Natural killer cell (primary cell): ENCODE results near the gene CGN. TPM values are rescaled to one million over a fixed set of nuclear protein-coding genes. Genes with fewer than 3 reads are reported as not detected.
A peak's percentile ranks its signal among the peaks of the same experiment; 100 is the strongest.

Source experiments
- ATAC-seq, 3 donors: fragments of 150-1000 bp in 2 of 3; fragments of 200-7000 bp in 1 of 3; cut with Tn5 transposase; 1 replicate in 1 of 3; 2 replicates in 2 of 3; pipeline ENCODE4 v1.10.0; 2021; ENCODE audit warnings: mild to moderate bottlenecking in 2 of 3, moderate library complexity in 2 of 3
- DNase-seq, 2 donors: peaks; one replicate each; pipeline versions ENCODE4 v3.0.0 to v3.0.0-alpha.2; 2013 to 2021; ENCODE audit warnings: mixed read lengths in 1 of 2
- H3K27ac ChIP-seq: one replicate; pipeline ENCODE4 v1.5.1; 2013; ENCODE audit warnings: mild to moderate bottlenecking, low read length
- H3K27me3 ChIP-seq: one replicate; pipeline ENCODE4 v1.6.1; 2013; ENCODE audit warnings: low read length; ENCODE audit not compliant: control insufficient read depth, insufficient read depth
- H3K36me3 ChIP-seq: one replicate; pipeline ENCODE4 v1.6.1; 2013; ENCODE audit warnings: low read length; ENCODE audit not compliant: control insufficient read depth, insufficient read depth
- H3K4me1 ChIP-seq: one replicate; pipeline ENCODE4 v1.6.1; 2013; ENCODE audit warnings: low read length; ENCODE audit not compliant: control insufficient read depth, insufficient read depth
- H3K4me3 ChIP-seq: one replicate; pipeline ENCODE4 v1.5.1; 2013; ENCODE audit warnings: low read length
- H3K9me3 ChIP-seq: one replicate; pipeline ENCODE4 v1.6.1; 2013; ENCODE audit warnings: low read length; ENCODE audit not compliant: control insufficient read depth, insufficient read depth
- H3K27ac Mint-ChIP-seq, 2 donors: one replicate each; pipeline ENCODE4 v1.8.0; 2022; ENCODE audit warnings: mild to moderate bottlenecking in 2 of 2, mixed read lengths in 2 of 2, moderate library complexity in 1 of 2
- H3K27me3 Mint-ChIP-seq, 2 donors: one replicate each; pipeline ENCODE4 v1.8.0; 2022; ENCODE audit warnings: low read depth in 2 of 2, mixed read lengths in 2 of 2
- H3K36me3 Mint-ChIP-seq: one replicate; pipeline ENCODE4 v1.8.0; 2022; ENCODE audit warnings: mixed read lengths
- H3K4me1 Mint-ChIP-seq, 2 donors: one replicate each; pipeline ENCODE4 v1.8.0; 2022; ENCODE audit warnings: mixed read lengths in 2 of 2
- H3K4me3 Mint-ChIP-seq: one replicate; pipeline ENCODE4 v1.8.0; 2022; ENCODE audit warnings: mild to moderate bottlenecking, moderate library complexity, mixed read lengths
- H3K9me3 Mint-ChIP-seq, 2 donors: one replicate each; pipeline ENCODE4 v1.8.0; 2022; ENCODE audit warnings: mixed read lengths in 2 of 2
- WGBS: methylation state at CpG from one replicate; pipeline ENCODE4 v1.1.7; 2013; ENCODE audit warnings: missing lambda C conversion rate; ENCODE audit not compliant: insufficient coverage; 5-methylcytosine and 5-hydroxymethylcytosine counted together
- intact Hi-C: fragments of 100-400 bp; cut with micrococcal nuclease; formaldehyde crosslinking; loops from one replicate; pipeline ENCODE4 v1.14.2; 2022
- total RNA-seq, 4 donors: library from RNA; stranded (reverse); fragments of 120-200 nt in 1 of 4; gene quantifications; one replicate each; pipeline versions ENCODE4 v1.2.3 to v1.2.4, GENCODE V29; 2013 to 2022
- TF ChIP-seq, protein P1 (sequence below): fragments of 200-600 bp; IDR thresholded peaks from one replicate; pipeline ENCODE4 v1.8.0; 2022; ENCODE audit warnings: antibody characterized with exemption

CGN gene
- total RNA-seq, 3 donors from 2014 or later (not counting 1 experiment from before 2014, with no cell fraction given), result 0.07 to 0.80 TPM; not detected in 1

DNA sequence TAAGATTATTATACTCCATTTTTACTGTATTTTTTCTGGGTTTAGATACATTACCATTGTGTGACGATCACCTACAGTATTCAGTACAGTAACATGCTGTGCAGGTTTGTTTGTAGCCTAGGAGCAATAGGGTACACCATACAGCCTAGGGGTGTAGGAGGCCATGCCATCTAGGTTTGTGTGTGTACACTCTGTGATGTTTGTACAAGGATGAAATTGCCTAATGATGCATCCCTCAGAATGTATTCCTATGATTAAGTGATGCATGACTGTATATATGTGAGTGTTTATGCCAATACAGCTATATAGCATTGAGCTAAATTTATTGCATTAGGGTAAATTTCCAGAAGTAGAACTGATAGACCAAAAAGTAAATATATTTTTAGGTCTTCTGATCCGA is 52.2 kb downstream of the CGN start:
- peaks cover 8 to 11% of the 10 kb centered on the region in 2 donors for H3K27me3 Mint-ChIP-seq
- no peak overlapping the region for H3K27ac Mint-ChIP-seq
- Histone ChIP-seq H3K4me3 (no peak overlapping the region), H3K27ac (no peak overlapping the region), H3K4me1 (no peaks in the 10 kb centered on the region), H3K9me3 (no peaks in the 10 kb centered on the region), H3K27me3 (no peaks in the 10 kb centered on the region), H3K36me3 (no peaks in the 10 kb centered on the region)
- intact Hi-C loops, result no loop called here
- H3K4me1 Mint-ChIP-seq, result no peaks in the 10 kb centered on the region
- no peaks in the 10 kb centered on the region for H3K36me3 Mint-ChIP-seq
- H3K4me3 Mint-ChIP-seq, result no peak overlapping the region
- ATAC-seq (no peak), DNase-seq (no peak)
- H3K9me3 Mint-ChIP-seq, result no peaks in the 10 kb centered on the region
- TF ChIP-seq, protein P1, sequence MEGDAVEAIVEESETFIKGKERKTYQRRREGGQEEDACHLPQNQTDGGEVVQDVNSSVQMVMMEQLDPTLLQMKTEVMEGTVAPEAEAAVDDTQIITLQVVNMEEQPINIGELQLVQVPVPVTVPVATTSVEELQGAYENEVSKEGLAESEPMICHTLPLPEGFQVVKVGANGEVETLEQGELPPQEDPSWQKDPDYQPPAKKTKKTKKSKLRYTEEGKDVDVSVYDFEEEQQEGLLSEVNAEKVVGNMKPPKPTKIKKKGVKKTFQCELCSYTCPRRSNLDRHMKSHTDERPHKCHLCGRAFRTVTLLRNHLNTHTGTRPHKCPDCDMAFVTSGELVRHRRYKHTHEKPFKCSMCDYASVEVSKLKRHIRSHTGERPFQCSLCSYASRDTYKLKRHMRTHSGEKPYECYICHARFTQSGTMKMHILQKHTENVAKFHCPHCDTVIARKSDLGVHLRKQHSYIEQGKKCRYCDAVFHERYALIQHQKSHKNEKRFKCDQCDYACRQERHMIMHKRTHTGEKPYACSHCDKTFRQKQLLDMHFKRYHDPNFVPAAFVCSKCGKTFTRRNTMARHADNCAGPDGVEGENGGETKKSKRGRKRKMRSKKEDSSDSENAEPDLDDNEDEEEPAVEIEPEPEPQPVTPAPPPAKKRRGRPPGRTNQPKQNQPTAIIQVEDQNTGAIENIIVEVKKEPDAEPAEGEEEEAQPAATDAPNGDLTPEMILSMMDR, result no peak
- no CpG with 5 or more reads among the region's 2 CpGs for WGBS

DNA sequence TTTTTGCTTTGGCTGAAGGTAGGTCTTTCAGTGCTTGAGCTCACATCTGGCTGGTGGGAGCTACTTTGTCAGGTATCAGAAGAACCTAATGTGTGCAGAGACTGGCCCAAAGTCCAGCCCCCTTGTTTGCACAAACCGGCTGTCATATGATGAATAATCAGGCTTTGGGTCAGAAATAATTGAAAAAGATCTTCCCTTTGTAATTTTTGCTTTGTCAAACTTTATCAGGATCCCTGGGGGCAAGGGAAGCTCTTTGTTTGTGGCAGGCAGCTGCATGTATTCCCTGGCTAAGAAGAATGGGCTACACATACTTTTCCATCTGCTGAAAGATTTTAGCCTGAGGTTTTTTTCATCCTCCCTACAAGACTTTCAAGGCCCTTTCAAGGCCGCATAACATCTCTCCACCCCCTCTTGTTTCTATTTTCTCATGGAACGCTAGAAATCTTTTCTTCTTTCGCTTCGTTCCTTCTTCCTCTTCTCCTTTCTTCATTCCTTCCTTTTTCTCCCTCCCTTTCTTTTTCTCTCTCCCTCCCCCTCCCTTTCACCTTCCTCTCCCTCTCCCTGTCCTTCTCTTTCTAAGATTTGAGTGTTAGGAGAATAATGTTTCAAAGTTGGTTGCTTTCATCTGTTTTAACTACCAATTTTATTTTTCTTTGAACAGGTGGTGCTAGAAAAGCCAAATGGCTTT is 54.5 kb downstream of the CGN start:
- 75% methylated on average over 5 of the region's 5 CpGs for WGBS

DNA sequence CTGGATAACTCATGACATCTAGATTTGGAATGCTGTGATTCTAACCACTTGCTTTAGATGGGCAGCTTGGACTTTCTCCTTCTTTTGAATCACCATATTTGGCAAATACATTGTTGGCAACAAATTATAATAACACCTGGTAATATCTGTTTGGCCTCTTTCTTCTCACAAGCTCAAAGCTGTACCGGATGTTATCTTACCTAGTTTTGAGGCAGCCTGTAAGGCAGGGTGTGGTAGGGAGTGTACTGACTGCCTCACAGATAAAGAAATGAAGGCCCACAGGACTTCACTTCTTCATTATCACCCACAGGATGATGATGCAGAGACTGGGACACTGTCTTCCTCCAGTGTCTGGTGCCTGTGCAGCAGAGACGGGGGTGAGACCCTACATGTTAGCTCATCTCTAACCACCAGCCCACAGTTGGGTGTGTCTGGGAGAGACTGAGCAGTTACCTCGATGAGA is 57.5 kb downstream of the CGN start:
- no peaks in the 10 kb centered on the region for H3K27me3 ChIP-seq
- Mint-ChIP-seq H3K4me1 (no peaks in the 10 kb centered on the region), H3K4me3 (no peak overlapping the region), H3K27me3 (peaks cover 0 to 4% of the 10 kb centered on the region in 2 donors), H3K27ac (no peak overlapping the region), H3K36me3 (no peaks in the 10 kb centered on the region), H3K9me3 (no peaks in the 10 kb centered on the region)
- TF ChIP-seq, protein P1, result no peak
- H3K4me3 ChIP-seq, result no peak overlapping the region
- 52% methylated on average over 2 of the region's 3 CpGs for WGBS
- no peak overlapping the region for H3K27ac ChIP-seq
- intact Hi-C loops, result no loop called here
- no peaks in the 10 kb centered on the region for H3K4me1 ChIP-seq
- DNase-seq, result peak in 1 of 2 donors; percentile 38
- no peaks in the 10 kb centered on the region for H3K36me3 ChIP-seq
- ATAC-seq, result peak; percentile 42 to 50 (median 47)
- H3K9me3 ChIP-seq, result no peaks in the 10 kb centered on the region

More for the DNA sequence above, 54.5 kb downstream of the CGN start:
- Histone ChIP-seq H3K27me3 (no peaks in the 10 kb centered on the region), H3K36me3 (no peaks in the 10 kb centered on the region), H3K9me3 (no peaks in the 10 kb centered on the region), H3K4me1 (no peaks in the 10 kb centered on the region), H3K27ac (no peak overlapping the region), H3K4me3 (no peak overlapping the region)
- TF ChIP-seq, protein P1, result no peak
- H3K4me3 Mint-ChIP-seq, result no peak overlapping the region
- no peaks in the 10 kb centered on the region for H3K9me3 Mint-ChIP-seq
- no peaks in the 10 kb centered on the region for H3K4me1 Mint-ChIP-seq
- DNase-seq (no peak), ATAC-seq (no peak)
- no peak overlapping the region for H3K27ac Mint-ChIP-seq
- intact Hi-C loops, result no loop called here
- H3K36me3 Mint-ChIP-seq, result no peaks in the 10 kb centered on the region
- H3K27me3 Mint-ChIP-seq, result peaks cover 0 to 4% of the 10 kb centered on the region in 2 donors

DNA sequence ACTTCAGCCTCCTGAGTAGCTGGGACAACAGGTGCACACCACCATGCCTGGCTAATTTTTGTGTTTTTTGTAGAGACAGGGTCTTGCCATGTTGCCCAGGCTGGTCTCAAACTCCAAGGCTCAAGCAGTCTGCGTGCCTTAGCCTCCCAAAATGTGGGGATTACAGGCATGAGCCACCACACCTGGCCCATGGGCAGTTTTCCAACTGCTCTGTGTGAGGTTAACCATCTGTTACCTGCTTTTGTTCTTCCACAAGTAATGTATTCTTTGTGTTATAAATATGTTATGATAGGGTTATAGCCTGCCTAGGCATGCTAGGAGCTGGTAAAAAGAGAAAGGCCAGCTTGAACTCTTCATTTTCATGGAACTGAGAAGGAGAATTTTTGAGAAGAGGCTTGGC is 59.6 kb downstream of the CGN start:
- H3K9me3 ChIP-seq, result no peaks in the 10 kb centered on the region
- TF ChIP-seq, protein P1, result no peak
- no peaks in the 10 kb centered on the region for H3K27me3 ChIP-seq
- Mint-ChIP-seq H3K27ac (no peak overlapping the region), H3K36me3 (no peaks in the 10 kb centered on the region), H3K4me3 (no peak overlapping the region), H3K27me3 (no peaks in the 10 kb centered on the region), H3K4me1 (no peaks in the 10 kb centered on the region), H3K9me3 (no peaks in the 10 kb centered on the region)
- intact Hi-C loops, result no loop called here
- no peak overlapping the region for H3K4me3 ChIP-seq
- H3K36me3 ChIP-seq, result no peaks in the 10 kb centered on the region
- no peaks in the 10 kb centered on the region for H3K4me1 ChIP-seq
- ATAC-seq (no peak), DNase-seq (no peak)
- H3K27ac ChIP-seq, result no peak overlapping the region
- WGBS, result 95% methylated on average over 1 of the region's 1 CpG
